Esophagus squamous epithelium (tissue), 5 donors: ENCODE results near the gene ANO3. TPM values are rescaled to one million over a fixed set of nuclear protein-coding genes. Genes with fewer than 3 reads are reported as not detected.

ENCODE experiments used
- DNase-seq: peaks from one replicate; lab custom pipeline; 2025; lab: John Stamatoyannopoulos, UW
- H3K27ac ChIP-seq, 4 donors: fragments of 200-600 bp; sonication (generic); one replicate each; pipeline ENCODE4 v1.5.1; 2016 to 2019; ENCODE audit warnings: mild to moderate bottlenecking in 1 of 4
- H3K27me3 ChIP-seq, 4 donors: fragments of 200-600 bp; sonication (generic); 1 replicate in 3 of 4; 2 replicates in 1 of 4; pipeline versions ENCODE4 v1.5.1 to v1.6.0; 2017 to 2021; ENCODE audit warnings: antibody characterized with exemption in 1 of 4
- H3K36me3 ChIP-seq, 3 donors: fragments of 200-600 bp; sonication (generic); one replicate each; pipeline ENCODE4 v1.5.1; 2016 to 2019
- H3K4me1 ChIP-seq, 3 donors: fragments of 200-600 bp; sonication (generic); one replicate each; pipeline ENCODE4 v1.5.1; 2017 to 2019
- H3K4me3 ChIP-seq, 4 donors: fragments of 200-600 bp; sonication (generic); 1 replicate in 3 of 4; 2 replicates in 1 of 4; pipeline ENCODE4 v1.5.1; 2016 to 2019; ENCODE audit warnings: mild to moderate bottlenecking in 2 of 4, moderate library complexity in 1 of 4
- H3K9me3 ChIP-seq, 3 donors: fragments of 200-600 bp; sonication (generic); one replicate each; pipeline ENCODE4 v1.5.1; 2016 to 2019
- POLR2A ChIP-seq, 4 donors: fragments of 450-650 bp; IDR thresholded peaks; one replicate each; pipeline ENCODE4 v1.6.1; 2017; ENCODE audit warnings: antibody characterized with exemption in 4 of 4, mild to moderate bottlenecking in 4 of 4, moderate library complexity in 3 of 4
- WGBS, 2 donors: methylation state at CpG; one replicate each; pipeline ENCODE4 v1.1.5; 2018; 5-methylcytosine and 5-hydroxymethylcytosine counted together
- intact Hi-C: fragments of 100-400 bp; cut with DNase I; formaldehyde crosslinking; loops from one replicate; pipeline ENCODE4 v1.15.0; 2022
- total RNA-seq, 4 donors: library from RNA; depleted of rRNA; stranded (reverse); fragments of >200 nt; gene quantifications; one replicate each; pipeline ENCODE4 v1.1.0, GENCODE V29; 2016
- TF ChIP-seq, protein P1 (sequence below), 6 experiments: fragments of 450-650 bp in 4 of 6; fragments of 200-600 bp in 2 of 6; sonication (generic) in 2 of 6; IDR thresholded peaks; one replicate each; pipeline ENCODE4 v1.5.1; 2016 to 2019; ENCODE audit warnings: antibody characterized with exemption in 6 of 6, mild to moderate bottlenecking in 4 of 6, moderate library complexity in 4 of 6
- donor health status: DM: yes; HTN: yes; CAD: no.

The ANO3 gene
- total RNA-seq, 4 donors from 2014 or later, result not detected

DNA sequence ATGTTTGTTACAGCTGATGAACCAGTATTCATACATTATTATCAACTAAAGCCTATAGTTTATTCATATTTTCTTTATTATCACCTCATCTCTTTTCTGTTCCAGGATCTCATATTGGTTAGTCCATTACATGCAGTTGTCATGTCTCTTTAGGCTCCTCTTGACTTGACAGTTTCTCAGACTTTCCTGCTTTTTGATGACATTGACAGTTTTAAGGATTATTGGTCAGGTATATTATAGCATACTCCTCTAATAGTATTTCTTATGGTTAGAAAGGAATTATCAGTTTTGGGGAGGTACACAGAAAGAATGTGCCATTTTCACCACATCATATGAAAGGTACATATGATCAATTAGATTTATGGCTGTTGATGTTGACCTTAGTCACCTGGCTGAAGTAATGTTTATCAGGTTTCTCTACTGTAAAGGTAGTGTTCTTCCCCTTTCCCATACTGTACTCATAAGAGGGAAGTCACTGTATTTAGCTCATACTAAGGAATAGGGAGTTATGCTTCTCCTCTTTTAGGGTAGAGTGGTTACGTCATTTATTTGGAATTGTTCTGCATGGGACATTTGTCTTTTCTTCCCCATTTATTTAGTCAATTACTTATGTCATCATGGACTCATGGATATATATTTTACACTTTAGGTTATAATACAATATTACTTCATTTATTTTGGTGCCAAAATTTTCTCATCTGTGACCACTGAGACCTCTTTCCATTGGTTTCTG, 9.4 kb upstream of the ANO3 start:
- peaks cover 0 to 85% (median 2%) of the 10 kb centered on the region in 4 donors for H3K27me3 ChIP-seq
- intact Hi-C loops, result no loop called here
- no peaks in the 10 kb centered on the region for H3K36me3 ChIP-seq
- DNase-seq, result no peak
- 83 to 96% methylated on average over 1 of the region's 1 CpG for WGBS, 2 donors
- H3K9me3 ChIP-seq, result no peaks in the 10 kb centered on the region
- TF ChIP-seq, protein P1, sequence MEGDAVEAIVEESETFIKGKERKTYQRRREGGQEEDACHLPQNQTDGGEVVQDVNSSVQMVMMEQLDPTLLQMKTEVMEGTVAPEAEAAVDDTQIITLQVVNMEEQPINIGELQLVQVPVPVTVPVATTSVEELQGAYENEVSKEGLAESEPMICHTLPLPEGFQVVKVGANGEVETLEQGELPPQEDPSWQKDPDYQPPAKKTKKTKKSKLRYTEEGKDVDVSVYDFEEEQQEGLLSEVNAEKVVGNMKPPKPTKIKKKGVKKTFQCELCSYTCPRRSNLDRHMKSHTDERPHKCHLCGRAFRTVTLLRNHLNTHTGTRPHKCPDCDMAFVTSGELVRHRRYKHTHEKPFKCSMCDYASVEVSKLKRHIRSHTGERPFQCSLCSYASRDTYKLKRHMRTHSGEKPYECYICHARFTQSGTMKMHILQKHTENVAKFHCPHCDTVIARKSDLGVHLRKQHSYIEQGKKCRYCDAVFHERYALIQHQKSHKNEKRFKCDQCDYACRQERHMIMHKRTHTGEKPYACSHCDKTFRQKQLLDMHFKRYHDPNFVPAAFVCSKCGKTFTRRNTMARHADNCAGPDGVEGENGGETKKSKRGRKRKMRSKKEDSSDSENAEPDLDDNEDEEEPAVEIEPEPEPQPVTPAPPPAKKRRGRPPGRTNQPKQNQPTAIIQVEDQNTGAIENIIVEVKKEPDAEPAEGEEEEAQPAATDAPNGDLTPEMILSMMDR (IDR thresholded peaks at IDR 0.05), result no peak
- no peak for TF ChIP-seq POLR2A (IDR thresholded peaks at IDR 0.05)
- peaks cover 0 to 11% (median 0%) of the 10 kb centered on the region in 3 donors for H3K4me1 ChIP-seq
- H3K27ac ChIP-seq, result no peak overlapping the region
- H3K4me3 ChIP-seq, result no peak overlapping the region

DNA sequence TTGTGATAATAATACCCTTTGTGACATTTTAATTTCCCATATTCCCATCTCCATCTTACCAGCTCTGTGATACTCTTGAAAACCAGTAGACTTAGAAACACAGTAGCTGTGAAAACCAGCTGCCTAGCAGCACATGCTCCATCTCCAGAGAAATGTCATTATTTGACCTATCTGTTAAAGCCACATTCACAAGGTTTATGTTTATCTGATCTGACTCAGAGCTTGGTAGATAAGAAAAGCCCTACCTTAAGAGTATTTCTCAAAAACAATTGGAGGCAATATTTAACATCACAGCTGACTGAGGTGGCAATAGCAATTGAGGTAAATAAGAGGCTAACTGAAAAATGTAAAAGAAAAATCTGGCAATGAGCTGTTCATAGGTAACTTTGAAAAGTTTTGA, 8.1 kb upstream of the ANO3 start:
- Histone ChIP-seq H3K27ac (no peak overlapping the region), H3K9me3 (no peaks in the 10 kb centered on the region), H3K4me1 (peaks cover 0 to 11% (median 0%) of the 10 kb centered on the region in 3 donors), H3K4me3 (no peak overlapping the region), H3K36me3 (no peaks in the 10 kb centered on the region), H3K27me3 (peaks cover 0 to 90% (median 2%) of the 10 kb centered on the region in 4 donors)
- intact Hi-C loops, result no loop called here
- TF ChIP-seq, protein P1 (IDR thresholded peaks at IDR 0.05), result no peak
- no peak for TF ChIP-seq POLR2A (IDR thresholded peaks at IDR 0.05)
- DNase-seq, result no peak

DNA sequence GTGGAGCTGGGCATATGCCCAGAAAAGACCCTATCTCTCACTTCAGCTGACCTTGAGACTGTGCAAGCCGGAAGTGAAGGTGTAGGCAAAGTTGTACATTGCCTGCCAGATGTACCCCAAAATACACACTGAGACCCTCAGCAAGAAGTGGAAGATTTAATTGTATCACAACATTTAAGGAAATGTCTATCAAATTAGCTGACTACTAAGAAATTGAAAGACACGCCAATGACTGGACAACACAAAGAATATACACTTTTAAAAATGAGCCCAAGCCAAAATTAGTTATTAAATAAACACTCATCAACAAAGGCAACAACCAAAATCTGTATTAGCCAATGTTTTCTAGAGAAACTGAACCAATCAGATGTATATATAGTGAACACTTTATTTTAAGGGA, 7.7 kb upstream of the ANO3 start:
- no peak overlapping the region for H3K27ac ChIP-seq
- H3K9me3 ChIP-seq, result no peaks in the 10 kb centered on the region
- H3K4me3 ChIP-seq, result no peak overlapping the region
- WGBS, 2 donors, result 77 to 82% methylated on average over 2 of the region's 2 CpGs
- no peaks in the 10 kb centered on the region for H3K36me3 ChIP-seq
- H3K4me1 ChIP-seq, result peaks cover 0 to 11% (median 0%) of the 10 kb centered on the region in 3 donors
- intact Hi-C loops, result no loop called here
- TF ChIP-seq, protein P1 (IDR thresholded peaks at IDR 0.05), result no peak
- no peak for TF ChIP-seq POLR2A (IDR thresholded peaks at IDR 0.05)
- no peak for DNase-seq
- peaks cover 0 to 90% (median 2%) of the 10 kb centered on the region in 4 donors for H3K27me3 ChIP-seq

DNA sequence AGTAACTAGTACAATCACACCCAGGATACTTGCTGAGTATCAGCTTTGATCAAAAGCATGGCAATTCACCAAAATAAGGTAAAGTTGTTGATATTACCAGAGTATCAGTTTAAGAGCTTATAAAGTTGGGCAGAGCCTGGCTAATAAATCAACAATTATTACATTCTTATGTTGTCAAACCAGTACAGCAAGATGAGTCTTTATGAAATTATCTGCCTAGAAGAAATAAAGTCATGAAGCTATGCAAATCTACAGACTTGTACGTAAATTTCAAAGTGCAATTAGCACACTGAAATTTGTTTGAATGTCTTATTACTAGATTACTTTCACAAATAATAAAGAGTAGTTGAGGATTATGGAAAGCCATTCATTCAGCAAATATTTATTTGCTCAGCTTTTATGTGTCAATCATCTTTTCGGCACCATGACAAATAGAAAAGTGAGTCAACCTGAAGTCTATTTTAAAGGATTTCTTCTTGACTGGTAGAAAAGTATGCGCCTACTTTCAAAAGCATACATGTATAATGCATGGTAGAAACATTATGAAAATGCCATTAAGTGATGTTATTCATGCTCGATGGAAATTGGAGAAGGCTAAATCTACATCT, 5.0 kb upstream of the ANO3 start:
- no peaks in the 10 kb centered on the region for H3K9me3 ChIP-seq
- no peak overlapping the region for H3K4me3 ChIP-seq
- H3K27me3 ChIP-seq, result peaks cover 0 to 91% (median 2%) of the 10 kb centered on the region in 4 donors
- WGBS, 2 donors, result 26 to 54% methylated on average over 4 of the region's 4 CpGs
- no peaks in the 10 kb centered on the region for H3K36me3 ChIP-seq
- TF ChIP-seq POLR2A (IDR thresholded peaks at IDR 0.05), result no peak
- TF ChIP-seq, protein P1 (IDR thresholded peaks at IDR 0.05), result no peak
- no peak for DNase-seq
- H3K27ac ChIP-seq, result no peak overlapping the region
- H3K4me1 ChIP-seq, result peaks cover 0 to 13% (median 4%) of the 10 kb centered on the region in 3 donors
- intact Hi-C loops, result no loop called here

DNA sequence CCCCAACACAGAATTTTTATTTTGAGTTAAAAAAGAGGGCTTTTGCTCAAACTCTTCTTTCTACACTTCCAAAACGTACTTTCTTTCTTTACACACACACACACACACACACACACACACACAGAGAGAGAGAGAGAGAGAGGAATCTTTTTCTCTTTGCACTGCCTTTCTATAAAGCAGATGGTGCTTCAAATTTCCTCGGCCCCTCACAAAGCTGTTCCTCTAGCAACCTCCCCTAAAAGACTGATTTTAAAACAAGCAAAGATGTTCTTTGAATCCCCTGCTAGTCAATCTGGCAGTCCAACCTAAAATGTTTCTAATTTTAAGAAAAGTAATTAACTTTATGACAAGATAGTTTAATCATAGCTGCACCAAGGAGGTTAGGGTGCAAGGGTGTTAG, 2.7 kb upstream of the ANO3 start:
- Histone ChIP-seq H3K4me1 (peaks cover 0 to 20% (median 7%) of the 10 kb centered on the region in 3 donors), H3K4me3 (no peak overlapping the region), H3K27me3 (peaks cover 0 to 91% (median 4%) of the 10 kb centered on the region in 4 donors), H3K27ac (no peak overlapping the region), H3K9me3 (no peaks in the 10 kb centered on the region), H3K36me3 (no peaks in the 10 kb centered on the region)
- TF ChIP-seq, protein P1 (IDR thresholded peaks at IDR 0.05), result no peak
- TF ChIP-seq POLR2A (IDR thresholded peaks at IDR 0.05), result no peak
- intact Hi-C loops, result no loop called here
- WGBS, 2 donors, result 26 to 47% methylated on average over 2 of the region's 2 CpGs
- no peak for DNase-seq
